ENCODE measurements around the gene PLP2.

GRCh38 chrX:49153467-49153866, 18.2 kb upstream of the PLP2 start:
- TF ChIP-seq CTCF (conservative IDR thresholded peaks at IDR 0.05 in 1 of 2, IDR thresholded peaks at IDR 0.05 in 1 of 2; ENCODE audit: low read depth in 1 of 2, low read length in 2 of 2) (no peak), EZH2 (IDR thresholded peaks at IDR 0.05; ENCODE audit: low read length, missing control alignments) (no peak)
